Mesenchymal stem cell (in vitro differentiated cells and primary cell): Measurements from ENCODE around the gene EPHB6.

Experiments used
- DNase-seq: peaks from one replicate; pipeline ENCODE4 v3.0.0-alpha.2; 2013
- H2AFZ ChIP-seq: one replicate; pipeline ENCODE4 v1.6.1; 2013; ENCODE audit warnings: low read depth, mild to moderate bottlenecking, control low read depth, inconsistent platforms, low read length, moderate library complexity
- H2AK5ac ChIP-seq: 2 replicates; pipeline ENCODE4 v1.6.1; 2013; ENCODE audit warnings: low read length, moderate library complexity, mild to moderate bottlenecking, inconsistent platforms; ENCODE audit not compliant: severe bottlenecking
- H2BK120ac ChIP-seq: one replicate; pipeline ENCODE4 v1.6.1; 2013; ENCODE audit warnings: low read depth, mild to moderate bottlenecking, inconsistent platforms, low read length, moderate library complexity
- H2BK12ac ChIP-seq, 2 experiments: one replicate each; pipeline ENCODE4 v1.6.1; 2013; ENCODE audit warnings: inconsistent platforms in 2 of 2, low read length in 2 of 2, mild to moderate bottlenecking in 2 of 2, moderate library complexity in 2 of 2, control low read depth in 1 of 2
- H2BK15ac ChIP-seq: one replicate; pipeline ENCODE4 v1.6.1; 2013; ENCODE audit warnings: mild to moderate bottlenecking, low read depth, inconsistent platforms; ENCODE audit not compliant: poor library complexity, severe bottlenecking
- H2BK5ac ChIP-seq: 2 replicates; pipeline ENCODE4 v1.6.1; 2013; ENCODE audit warnings: low read depth, mild to moderate bottlenecking, low read length, control low read depth, inconsistent platforms; ENCODE audit not compliant: poor library complexity, severe bottlenecking
- H3K14ac ChIP-seq, 2 experiments: one replicate each; pipeline ENCODE4 v1.6.1; 2013; ENCODE audit warnings: inconsistent platforms in 2 of 2, low read length in 2 of 2, control low read depth in 1 of 2, mild to moderate bottlenecking in 1 of 2, moderate library complexity in 1 of 2
- H3K18ac ChIP-seq, 2 experiments: one replicate each; pipeline ENCODE4 v1.6.1; 2013; ENCODE audit warnings: inconsistent platforms in 2 of 2, low read length in 2 of 2, control low read depth in 1 of 2, low read depth in 1 of 2, mild to moderate bottlenecking in 1 of 2
- H3K23ac ChIP-seq, 2 experiments: one replicate each; pipeline ENCODE4 v1.6.1; 2013; ENCODE audit warnings: inconsistent platforms in 2 of 2, low read length in 2 of 2, mild to moderate bottlenecking in 2 of 2, moderate library complexity in 2 of 2, control low read depth in 1 of 2
- H3K27ac ChIP-seq: 2 replicates; pipeline ENCODE4 v1.5.1; 2013; ENCODE audit warnings: mild to moderate bottlenecking, moderate library complexity, low read length, control low read depth, inconsistent platforms; ENCODE audit not compliant: poor library complexity, severe bottlenecking
- H3K27me3 ChIP-seq, 2 experiments: 2 replicates each; pipeline versions ENCODE4 v1.6.1 to v1.7.0; 2013; ENCODE audit warnings: low read length in 2 of 2, mild to moderate bottlenecking in 2 of 2, moderate library complexity in 2 of 2, control low read depth in 1 of 2, inconsistent platforms in 1 of 2; ENCODE audit not compliant: control insufficient read depth in 1 of 2, insufficient read depth in 1 of 2
- H3K36me3 ChIP-seq, 2 experiments: 2 replicates each; pipeline versions ENCODE4 v1.6.1 to v1.7.0; 2013; ENCODE audit warnings: low read length in 2 of 2, control low read depth in 1 of 2, inconsistent platforms in 1 of 2, low read depth in 1 of 2, mild to moderate bottlenecking in 1 of 2; ENCODE audit not compliant: insufficient read depth in 2 of 2, control insufficient read depth in 1 of 2
- H3K4ac ChIP-seq, 2 experiments: one replicate each; pipeline ENCODE4 v1.6.1; 2013; ENCODE audit warnings: inconsistent platforms in 2 of 2, low read length in 2 of 2, mild to moderate bottlenecking in 2 of 2, moderate library complexity in 2 of 2, control low read depth in 1 of 2, low read depth in 1 of 2
- H3K4me1 ChIP-seq: 2 replicates; pipeline ENCODE4 v1.6.1; 2013; ENCODE audit warnings: low read depth, low read length, control low read depth; ENCODE audit not compliant: control insufficient read depth, insufficient read depth
- H3K4me2 ChIP-seq: 2 replicates; pipeline ENCODE4 v1.6.1; 2013; ENCODE audit warnings: low read length, mild to moderate bottlenecking, inconsistent platforms; ENCODE audit not compliant: poor library complexity, severe bottlenecking
- H3K4me3 ChIP-seq, 2 experiments: 2 replicates each; pipeline versions ENCODE4 v1.5.1 to v1.7.0; 2013; ENCODE audit warnings: low read length in 2 of 2, mild to moderate bottlenecking in 2 of 2, control low read depth in 1 of 2, low read depth in 1 of 2; ENCODE audit not compliant: insufficient read depth in 1 of 2
- H3K79me1 ChIP-seq: replicated peaks from 2 replicates; pipeline ENCODE4 v1.6.1; 2013; ENCODE audit warnings: mild to moderate bottlenecking, control low read depth, low read length, inconsistent platforms; ENCODE audit not compliant: poor library complexity, severe bottlenecking
- H3K9ac ChIP-seq: 2 replicates; pipeline ENCODE4 v1.7.0; 2013; ENCODE audit warnings: mild to moderate bottlenecking, low read length, moderate library complexity
- H3K9me3 ChIP-seq: 2 replicates; pipeline ENCODE4 v1.7.0; 2013; ENCODE audit warnings: mild to moderate bottlenecking, low read length; ENCODE audit not compliant: control insufficient read depth
- H4K8ac ChIP-seq: one replicate; pipeline ENCODE4 v1.6.1; 2013; ENCODE audit warnings: inconsistent platforms, mild to moderate bottlenecking, low read length, moderate library complexity
- H4K91ac ChIP-seq: one replicate; pipeline ENCODE4 v1.6.1; 2013; ENCODE audit warnings: mild to moderate bottlenecking, low read length, inconsistent platforms
- WGBS: methylation state at CpG from one replicate; pipeline ENCODE4 v1.1.7; 2013; ENCODE audit warnings: mixed read lengths; 5-methylcytosine and 5-hydroxymethylcytosine counted together

The EPHB6 gene

DNA sequence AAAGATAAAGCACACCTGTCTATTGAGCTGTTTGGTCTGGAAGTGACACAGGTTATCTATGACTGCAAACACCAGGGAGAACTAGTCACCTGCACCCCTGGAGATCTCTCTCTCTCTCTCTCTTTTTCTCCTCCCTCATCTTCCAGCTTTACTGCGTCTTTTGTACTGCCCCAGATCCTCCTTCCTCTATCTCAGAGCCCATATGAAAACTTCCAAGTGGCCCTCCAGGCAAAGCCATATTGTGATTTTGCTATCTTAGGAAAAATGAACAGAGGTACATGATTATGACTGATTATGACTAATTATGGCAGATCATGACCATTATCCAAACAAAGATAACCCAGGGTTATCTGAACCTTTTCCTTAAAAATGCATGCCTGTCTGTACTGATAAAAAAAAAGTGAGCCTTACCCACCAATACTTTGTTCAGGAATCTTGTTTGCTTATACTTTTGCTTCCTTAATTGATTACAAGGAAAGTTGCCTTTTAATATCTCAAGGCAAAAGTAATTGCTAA lies 12.6 kb upstream of the EPHB6 start:
- H4K8ac ChIP-seq = no peak overlapping the region

DNA sequence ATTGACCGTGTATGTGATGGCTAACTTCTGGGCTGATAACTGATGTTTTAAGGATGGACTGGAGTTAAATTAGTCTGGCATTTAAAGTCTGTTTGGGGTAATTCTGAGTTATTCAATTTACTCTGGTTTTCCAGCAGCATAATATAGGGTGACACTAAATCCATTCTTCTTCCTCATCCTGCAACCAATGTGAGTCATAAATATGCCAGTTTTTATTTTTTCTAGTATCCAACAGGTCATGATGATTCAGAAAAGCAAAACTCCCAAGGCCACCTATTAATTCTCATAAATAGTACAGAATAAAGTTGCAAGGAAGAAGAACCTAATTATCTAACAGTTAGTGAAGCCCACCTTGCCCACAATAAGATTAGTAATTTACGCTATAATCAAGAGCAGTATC lies 7.5 kb upstream of the EPHB6 start:
- DNase-seq = no peak
- Histone ChIP-seq H3K18ac (no peak overlapping the region), H2BK12ac (no peak overlapping the region), H2BK15ac (no peak overlapping the region), H3K4me1 (no peaks in the 10 kb centered on the region), H3K9me3 (no peaks in the 10 kb centered on the region), H3K27me3 (peaks cover 11 to 26% of the 10 kb centered on the region in 2 experiments), H3K36me3 (no peaks in the 10 kb centered on the region), H4K91ac (no peak overlapping the region), H2AFZ (no peak overlapping the region), H3K9ac (no peak overlapping the region), H2AK5ac (no peak overlapping the region), H4K8ac (no peak overlapping the region), H3K27ac (no peak overlapping the region), H3K79me1 (no peaks in the 10 kb centered on the region), H2BK5ac (no peak overlapping the region), H3K23ac (no peak overlapping the region), H3K4me2 (no peak overlapping the region), H3K14ac (no peak overlapping the region), H3K4ac (no peak overlapping the region), H3K4me3 (no peak overlapping the region), H2BK120ac (no peak overlapping the region)
- 83% methylated on average over 1 of the region's 2 CpGs for WGBS

More for the DNA sequence above, 12.6 kb upstream of the EPHB6 start:
- Histone ChIP-seq H3K9ac (no peak overlapping the region), H2BK12ac (no peak overlapping the region), H3K27ac (no peak overlapping the region), H2BK5ac (no peak overlapping the region), H3K27me3 (no peaks in the 10 kb centered on the region), H2BK15ac (no peak overlapping the region), H3K4ac (no peak overlapping the region), H3K9me3 (no peaks in the 10 kb centered on the region), H3K4me2 (no peak overlapping the region), H4K91ac (no peak overlapping the region), H3K18ac (no peak overlapping the region), H3K4me3 (no peak overlapping the region), H3K4me1 (no peaks in the 10 kb centered on the region), H2AK5ac (no peak overlapping the region), H3K14ac (no peak overlapping the region), H2BK120ac (no peak overlapping the region), H3K79me1 (no peaks in the 10 kb centered on the region), H3K36me3 (no peaks in the 10 kb centered on the region), H3K23ac (no peak overlapping the region), H2AFZ (no peak overlapping the region)
- WGBS = no CpG with 5 or more reads among the region's 1 CpG
- no peak for DNase-seq

DNA sequence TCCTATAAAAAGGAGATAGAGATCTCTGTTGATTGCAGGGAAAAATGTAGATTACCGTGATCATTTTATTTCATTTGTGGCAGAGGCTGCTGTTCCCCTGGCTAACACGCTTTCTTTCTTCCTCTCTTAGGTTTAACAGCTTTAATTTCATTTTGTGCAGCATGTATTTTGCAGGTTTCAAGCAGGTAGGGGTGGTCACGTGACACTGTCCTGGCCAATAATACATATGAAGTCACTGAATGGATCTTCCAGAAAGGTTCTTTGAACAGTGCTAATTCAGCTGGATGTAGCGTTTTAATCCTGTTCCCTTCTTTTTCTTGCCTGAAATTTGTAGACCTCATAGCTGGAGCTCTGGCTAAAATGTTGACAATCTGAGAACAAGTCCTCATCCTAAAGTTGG lies 3.6 kb upstream of the EPHB6 start:
- no peak overlapping the region for H2BK5ac ChIP-seq
- no peak overlapping the region for H3K9ac ChIP-seq
- 91% methylated on average over 4 of the region's 4 CpGs for WGBS
- no peak overlapping the region for H3K23ac ChIP-seq
- H3K4ac ChIP-seq = no peak overlapping the region
- H3K27ac ChIP-seq = no peak overlapping the region
- no peak overlapping the region for H4K91ac ChIP-seq
- H3K4me3 ChIP-seq = no peak overlapping the region
- H3K36me3 ChIP-seq = no peaks in the 10 kb centered on the region
- DNase-seq = no peak
- H4K8ac ChIP-seq = no peak overlapping the region
- no peak overlapping the region for H2BK15ac ChIP-seq
- no peak overlapping the region for H3K4me2 ChIP-seq
- H3K79me1 ChIP-seq = no peaks in the 10 kb centered on the region
- peaks cover 16 to 33% of the 10 kb centered on the region in 2 experiments for H3K27me3 ChIP-seq
- H2BK120ac ChIP-seq = no peak overlapping the region
- H2AFZ ChIP-seq = no peak overlapping the region
- no peak overlapping the region for H3K14ac ChIP-seq
- no peaks in the 10 kb centered on the region for H3K9me3 ChIP-seq
- H2BK12ac ChIP-seq = no peak overlapping the region
- no peak overlapping the region for H2AK5ac ChIP-seq
- H3K4me1 ChIP-seq = peaks cover 11% of the 10 kb centered on the region
- no peak overlapping the region for H3K18ac ChIP-seq

DNA sequence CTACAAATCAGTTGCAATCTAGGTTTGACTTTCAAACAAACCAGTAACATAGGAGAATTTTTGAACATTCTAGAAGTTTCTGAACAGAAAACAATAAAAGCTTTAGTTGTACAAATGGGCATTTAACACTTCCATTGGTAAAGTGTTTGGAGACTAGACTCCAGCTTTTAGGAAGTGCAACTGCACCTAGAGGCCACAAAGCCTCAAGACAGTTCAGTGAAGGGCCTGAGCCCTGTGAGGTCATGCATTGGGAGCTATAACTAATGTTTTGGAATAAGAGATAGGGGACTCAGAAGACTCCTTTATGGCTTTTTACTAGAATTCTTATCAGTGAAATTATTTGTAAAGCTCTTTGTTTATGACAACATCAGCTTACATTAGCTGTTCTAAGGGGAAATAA lies 3.0 kb upstream of the EPHB6 start:
- no peak overlapping the region for H3K18ac ChIP-seq
- H3K27ac ChIP-seq = no peak overlapping the region
- no peak overlapping the region for H2AFZ ChIP-seq
- H3K9ac ChIP-seq = no peak overlapping the region
- no peak overlapping the region for H3K4ac ChIP-seq
- H3K9me3 ChIP-seq = no peaks in the 10 kb centered on the region
- no peak overlapping the region for H3K14ac ChIP-seq
- no peak for DNase-seq
- H2BK5ac ChIP-seq = no peak overlapping the region
- no peaks in the 10 kb centered on the region for H3K79me1 ChIP-seq
- H4K8ac ChIP-seq = no peak overlapping the region
- no peak overlapping the region for H3K4me3 ChIP-seq
- no peak overlapping the region for H2AK5ac ChIP-seq
- no peak overlapping the region for H4K91ac ChIP-seq
- H3K36me3 ChIP-seq = no peaks in the 10 kb centered on the region
- peaks cover 16 to 36% of the 10 kb centered on the region in 2 experiments for H3K27me3 ChIP-seq
- H3K4me2 ChIP-seq = no peak overlapping the region
- H2BK120ac ChIP-seq = no peak overlapping the region
- H3K4me1 ChIP-seq = peaks cover 11% of the 10 kb centered on the region
- no peak overlapping the region for H2BK12ac ChIP-seq
- no peak overlapping the region for H2BK15ac ChIP-seq
- H3K23ac ChIP-seq = no peak overlapping the region
